Activated CD8-positive, alpha-beta memory T cell treated with anti-CD3 and anti-CD28 coated beads, Interleukin-2, amount 50 U/mL, for 24 hours (primary cell): ENCODE results near the gene NAT16.
"Not testable (repeated sequence)": the region's sequence is repeated elsewhere in the genome, so short reads cannot be mapped to it uniquely, and the experiment has no call there.

Experiments used
- DNase-seq: peaks from one replicate; pipeline ENCODE4 v3.0.0-alpha.2; 2020; ENCODE audit errors: extremely low read depth

Gene NAT16

DNA sequence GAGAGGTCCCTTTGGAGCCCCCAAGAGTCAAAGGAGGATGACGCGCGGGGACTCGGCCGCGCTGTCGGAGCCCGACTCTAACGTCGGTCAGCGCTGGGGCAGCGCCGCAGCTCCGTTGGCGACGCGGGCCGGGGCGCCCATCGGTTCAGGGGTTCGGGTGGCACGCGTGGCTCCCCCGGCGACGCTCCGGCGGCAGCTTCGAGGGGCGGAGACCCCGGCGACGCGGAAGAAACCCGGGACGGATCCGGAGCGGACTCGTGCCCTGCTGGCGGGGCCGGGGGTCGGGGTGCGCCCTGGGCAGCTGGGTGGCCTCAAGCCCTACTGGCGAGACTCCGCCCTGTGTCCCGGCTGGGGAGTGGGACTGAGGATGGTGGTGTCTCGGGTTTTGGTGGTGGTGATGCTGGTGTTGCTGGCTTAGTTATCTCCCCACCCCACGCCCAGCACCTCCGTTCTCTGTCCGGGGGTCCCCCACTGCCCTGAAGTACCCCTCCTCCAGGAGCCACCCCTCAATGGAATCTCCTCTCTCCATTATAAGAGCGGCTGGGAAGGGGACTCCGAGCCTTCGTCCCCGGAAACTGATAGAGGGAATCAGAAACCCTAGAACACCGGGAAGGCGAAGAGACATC is at the start of gene NAT16:
Gene NAT16, minus strand, starts transcription at position 164 of the 626 bp plus-strand sequence. CDS start 5,486 bp downstream, outside the sequence.
- no peak for DNase-seq

DNA sequence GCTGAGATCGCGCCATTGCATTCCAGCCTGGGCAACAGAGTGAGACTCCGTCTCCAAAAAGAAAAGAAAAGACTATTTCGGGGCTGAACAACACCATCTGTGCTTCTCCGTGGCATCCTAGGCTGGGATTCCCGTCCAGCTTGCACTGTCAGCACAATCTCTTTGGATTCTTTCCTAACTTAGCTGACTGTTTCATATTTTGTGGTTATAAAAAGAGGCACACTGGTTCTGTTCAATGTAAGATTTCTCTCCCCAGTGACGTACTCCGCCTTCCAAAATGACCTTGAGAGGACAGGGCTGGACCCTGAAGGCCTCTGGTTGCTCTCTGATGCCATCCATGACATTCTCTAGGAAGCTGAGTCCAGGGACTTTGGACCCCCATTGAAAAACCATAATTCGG is 46.6 kb upstream of the NAT16 start:
- DNase-seq = no peak

DNA sequence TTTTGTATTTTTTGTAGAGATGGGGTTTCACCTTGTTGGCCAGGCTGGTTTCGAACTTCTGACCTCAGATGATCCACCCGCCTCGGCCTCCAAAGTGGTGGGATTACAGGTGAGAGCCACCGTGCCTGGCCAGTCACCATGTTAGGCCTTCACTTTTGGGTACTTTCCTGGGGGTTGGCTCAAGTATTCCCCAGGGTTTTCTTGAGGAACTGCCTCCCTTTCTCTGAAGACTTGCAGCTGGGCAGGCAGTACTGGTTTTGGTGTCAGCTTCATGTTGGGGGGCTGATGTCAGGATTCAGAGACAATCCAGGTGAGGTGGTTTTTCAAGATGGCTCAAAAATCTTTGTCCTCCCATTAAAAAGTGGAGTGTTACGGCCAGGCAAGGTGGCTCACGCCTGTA is 45.6 kb upstream of the NAT16 start:
- DNase-seq = no peak

DNA sequence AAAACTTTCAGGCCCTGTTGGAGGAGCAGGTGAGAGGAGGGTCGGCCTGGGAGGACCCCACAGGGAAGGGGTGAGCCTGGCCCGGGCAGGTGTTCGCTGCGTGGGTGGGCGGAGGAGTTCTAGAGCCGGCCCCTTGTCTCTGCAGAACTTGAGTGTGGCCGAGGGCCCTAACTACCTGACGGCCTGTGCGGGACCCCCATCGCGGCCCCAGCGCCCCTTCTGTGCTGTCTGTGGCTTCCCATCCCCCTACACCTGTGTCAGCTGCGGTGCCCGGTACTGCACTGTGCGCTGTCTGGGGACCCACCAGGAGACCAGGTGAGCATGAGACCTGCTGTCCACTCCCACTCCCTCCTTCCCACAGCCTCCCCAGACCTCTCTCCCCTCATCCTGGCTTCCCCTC is 43.4 kb upstream of the NAT16 start:
- DNase-seq = no peak

DNA sequence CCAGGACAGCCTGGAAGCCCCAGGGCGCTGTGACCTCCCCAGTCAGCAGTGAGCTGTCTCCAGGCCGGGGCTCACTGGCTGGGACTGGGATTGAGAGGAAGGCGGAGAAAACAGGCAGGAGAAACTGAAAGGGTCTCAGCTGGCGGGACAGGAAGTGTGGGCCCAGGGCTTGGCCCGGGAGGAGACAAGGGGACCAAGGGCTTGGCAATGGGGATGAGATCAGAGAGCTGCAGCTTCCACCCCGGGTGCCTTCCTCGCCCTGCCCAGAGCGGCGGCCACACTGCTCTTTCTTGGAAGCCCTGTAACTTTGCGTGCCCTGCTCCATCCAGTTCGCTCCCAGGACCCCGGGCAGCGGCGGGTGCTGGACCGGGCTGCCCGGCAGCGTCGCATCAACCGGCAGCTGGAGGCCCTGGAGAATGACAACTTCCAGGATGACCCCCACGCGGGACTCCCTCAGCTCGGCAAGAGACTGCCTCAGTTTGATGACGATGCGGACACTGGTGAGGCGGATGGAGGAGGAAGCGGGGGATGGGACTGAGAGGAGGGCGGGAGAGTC is 42.3 kb upstream of the NAT16 start:
- DNase-seq = no peak

DNA sequence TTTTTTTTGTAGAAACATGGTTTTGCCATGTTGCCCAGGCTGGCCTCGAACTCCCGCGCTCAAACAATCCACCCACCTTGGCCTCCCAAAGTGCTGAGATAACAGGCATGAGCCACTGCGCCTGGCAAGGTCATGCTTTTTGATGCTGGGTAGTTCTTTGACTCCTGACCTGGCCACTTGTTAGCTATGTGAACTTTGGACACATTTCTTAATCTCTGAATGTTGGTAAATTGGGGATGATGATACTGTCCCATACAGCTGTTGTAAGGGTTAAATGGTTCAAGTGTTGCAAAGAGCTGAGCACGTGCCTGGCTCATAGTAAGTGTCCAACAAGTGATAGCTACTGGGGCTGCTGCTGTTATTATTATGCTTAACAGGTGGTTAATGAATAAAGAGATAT is 40.2 kb upstream of the NAT16 start:
- no peak for DNase-seq

GRCh38 chr7:101218236-101219125 is 38.4 kb upstream of the NAT16 start:
- DNase-seq = no peak

GRCh38 chr7:101217388-101218235 is 37.5 kb upstream of the NAT16 start, which contains the start of the genes PLOD3 and ZNHIT1:
Gene PLOD3, minus strand, starts transcription at chr7:101217581. Its CDS starts 307 bp downstream, at chr7:101217274.
Gene ZNHIT1, plus strand, starts transcription at chr7:101218165. Its CDS starts 31 bp downstream, at chr7:101218196.
- DNase-seq = peak; percentile 95

DNA sequence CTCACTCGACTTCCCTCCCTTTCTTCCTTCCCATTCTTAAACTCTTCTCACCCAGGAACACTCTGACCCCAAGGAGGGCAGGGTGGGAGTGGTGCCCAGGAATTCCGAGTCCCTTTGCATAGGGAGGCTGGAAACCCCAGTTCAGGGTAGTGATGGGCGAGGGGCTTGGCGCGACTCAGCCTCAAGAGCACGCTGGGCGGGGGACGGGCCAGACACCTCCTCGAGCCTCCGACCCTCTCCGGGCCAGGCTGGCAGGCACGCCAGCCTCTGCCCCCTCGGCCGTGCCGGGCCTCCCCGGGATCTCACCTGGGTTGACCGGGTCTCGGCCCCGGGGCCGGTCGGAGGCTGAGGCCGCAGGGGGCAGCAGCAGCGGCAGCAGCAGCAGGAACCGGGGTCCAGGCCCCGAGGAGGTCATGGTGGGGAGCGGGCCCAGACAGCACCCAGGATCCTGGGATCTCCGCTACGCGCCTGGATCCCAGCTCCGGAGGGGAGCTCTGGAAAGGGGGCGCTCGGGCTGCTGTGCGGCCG is 36.8 kb upstream of the NAT16 start:
- DNase-seq = no peak

- DNase-seq = no peak
Observed at GRCh38 chr7:101216001-101216859, 36.1 kb upstream of the NAT16 start.

DNA sequence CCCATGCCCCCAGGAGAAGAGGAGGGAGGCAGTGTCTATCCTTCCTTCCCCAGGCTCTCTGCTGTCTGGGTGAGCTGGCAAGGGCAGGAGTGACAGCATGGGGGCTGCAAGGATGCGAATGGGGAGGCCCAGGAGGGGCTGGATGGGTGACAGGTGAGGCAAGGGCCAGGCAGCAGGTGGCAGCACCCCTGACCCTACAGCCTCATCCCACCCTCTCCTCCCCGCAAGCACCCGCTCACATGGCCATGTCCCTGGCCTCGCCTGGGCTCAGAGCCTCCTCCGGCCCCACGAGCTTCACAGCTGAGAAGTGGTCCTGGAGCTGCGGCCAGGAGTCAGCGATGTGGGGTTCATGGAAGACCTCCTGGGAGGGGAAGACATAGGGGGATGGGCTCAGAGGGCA is 31.9 kb upstream of the NAT16 start:
- no peak for DNase-seq

- DNase-seq = no peak
Observed at GRCh38 chr7:101211501-101211900, 31.4 kb upstream of the NAT16 start.

DNA sequence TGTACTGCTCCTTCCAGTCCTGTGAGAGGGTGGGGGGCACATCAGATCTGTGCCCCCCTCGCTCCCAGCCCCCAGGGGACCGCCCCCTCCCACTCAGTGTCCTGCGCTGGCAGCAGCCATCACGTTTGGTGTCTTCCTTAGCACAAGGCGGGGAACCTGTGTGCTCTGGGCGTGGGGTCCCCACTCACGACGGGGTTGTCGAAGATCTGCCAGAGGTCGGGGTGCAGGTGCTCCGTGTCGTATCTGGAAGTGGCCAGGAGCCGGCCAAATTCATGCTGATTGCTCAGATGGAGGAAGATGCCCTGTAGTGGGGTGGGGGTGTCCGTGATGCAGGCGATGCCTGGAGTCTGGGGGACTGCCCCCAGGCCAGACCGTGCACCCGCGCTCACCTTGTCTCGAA is 30.1 kb upstream of the NAT16 start:
- DNase-seq = no peak

GRCh38 chr7:101208794-101209193 is 28.7 kb upstream of the NAT16 start:
- no peak for DNase-seq

DNA sequence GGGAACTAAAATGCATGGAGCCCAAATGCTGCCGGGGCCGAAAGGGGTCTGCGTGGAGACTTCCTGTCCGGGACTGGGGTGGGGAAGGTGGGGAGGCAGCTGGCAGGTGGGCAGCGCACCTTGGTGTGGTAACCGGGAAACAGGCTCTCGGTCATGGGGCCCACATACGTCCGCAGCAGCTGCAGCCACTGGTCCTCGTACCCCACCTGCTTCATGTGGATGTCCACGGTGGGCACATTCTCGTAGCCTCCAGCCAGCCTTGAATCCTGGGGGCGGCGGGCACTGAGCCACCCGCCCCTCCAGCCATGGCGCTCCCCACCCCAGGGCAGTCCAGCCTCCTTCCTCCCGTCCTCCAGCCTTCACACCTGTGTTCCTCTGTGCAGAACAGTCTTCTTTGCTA is 27.4 kb upstream of the NAT16 start:
- no peak for DNase-seq

GRCh38 chr7:101206665-101207042 is 26.6 kb upstream of the NAT16 start:
- DNase-seq = no peak

- DNase-seq = no peak
Observed at GRCh38 chr7:101205901-101206664, 26.0 kb upstream of the NAT16 start.

DNA sequence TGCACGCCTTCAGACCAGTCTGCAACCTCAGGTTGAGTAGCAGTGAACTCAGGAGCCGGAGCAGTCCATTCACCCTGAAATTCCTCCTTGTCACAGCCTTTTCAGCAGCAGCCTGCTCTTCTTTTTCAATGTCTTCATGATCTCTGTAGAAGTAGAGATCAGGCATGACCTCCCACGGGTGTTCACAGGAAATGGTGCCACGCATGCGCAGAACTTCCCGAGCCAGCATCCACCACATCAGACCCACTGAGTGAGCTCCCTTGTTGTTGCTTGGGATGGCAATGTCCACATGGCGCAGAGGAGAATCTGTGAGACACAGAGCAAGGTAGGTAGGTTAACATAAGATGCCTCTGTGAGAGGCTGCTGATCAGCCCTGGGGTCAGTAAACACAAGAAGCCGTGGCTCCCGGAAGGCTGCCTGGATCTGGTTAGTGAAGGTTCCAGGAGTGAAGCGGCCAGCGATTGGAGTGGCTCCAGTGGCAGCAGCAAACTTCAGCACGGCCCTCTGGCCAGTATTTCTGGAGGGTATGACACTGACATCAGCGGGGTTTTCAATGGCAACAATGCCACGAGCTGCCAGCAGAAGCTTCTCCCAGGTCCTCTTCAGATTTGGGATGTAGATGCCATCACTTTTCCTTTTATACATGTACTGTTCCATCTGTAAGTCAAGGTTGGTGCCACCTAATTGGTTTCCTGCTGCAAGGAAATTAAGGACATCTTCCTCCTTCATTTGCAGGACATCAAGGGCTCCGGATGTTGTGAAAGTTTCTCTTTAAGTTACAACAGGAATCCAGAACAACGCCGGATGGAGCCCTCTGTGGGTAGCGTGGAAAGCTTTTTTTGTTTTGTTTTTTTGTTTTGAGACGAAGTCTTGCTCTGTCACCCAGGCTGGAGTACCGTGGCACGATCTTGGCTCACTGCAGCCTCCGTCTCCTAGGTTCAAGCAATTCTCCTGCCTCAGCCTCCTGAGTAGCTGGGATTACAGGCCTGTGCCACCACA is 23.9 kb upstream of the NAT16 start:
- DNase-seq = not testable (repeated sequence)

GRCh38 chr7:101202603-101202918 is 22.5 kb upstream of the NAT16 start:
- DNase-seq = no peak
